Skeletal muscle satellite cell (primary cell): Measurements from ENCODE around the gene NYAP1.

Experiments
- H3K27me3 ChIP-seq: 2 replicates; pipeline ENCODE4 v1.7.0; 2013; ENCODE audit warnings: low read length; ENCODE audit not compliant: control insufficient read depth, insufficient read depth
- H3K36me3 ChIP-seq: 2 replicates; pipeline ENCODE4 v1.7.0; 2013; ENCODE audit warnings: mild to moderate bottlenecking, control low read depth, low read length; ENCODE audit not compliant: insufficient read depth
- H3K4me1 ChIP-seq: 2 replicates; pipeline ENCODE4 v1.7.0; 2013; ENCODE audit warnings: low read length; ENCODE audit not compliant: control insufficient read depth, insufficient read depth
- H3K4me2 ChIP-seq: 2 replicates; pipeline ENCODE4 v1.7.0; 2013; ENCODE audit warnings: mild to moderate bottlenecking, low read length
- H3K4me3 ChIP-seq: 2 replicates; pipeline ENCODE4 v1.7.0; 2013; ENCODE audit warnings: low read length
- H3K9ac ChIP-seq: 2 replicates; pipeline ENCODE4 v1.7.0; 2013; ENCODE audit warnings: mild to moderate bottlenecking, low read depth, low read length, moderate library complexity
- H3K9me3 ChIP-seq: replicated peaks from 2 replicates; pipeline ENCODE4 v1.7.0; 2013; ENCODE audit warnings: mild to moderate bottlenecking, control low read depth, low read length

NYAP1 gene

GRCh38 chr7:100465299-100465698 is 18.4 kb upstream of the NYAP1 start:
- Histone ChIP-seq H3K36me3 (peaks cover 17% of the 10 kb centered on the region), H3K9ac (no peak overlapping the region), H3K4me2 (peak overlapping the region; percentile 23), H3K9me3 (no peaks in the 10 kb centered on the region), H3K27me3 (no peaks in the 10 kb centered on the region), H3K4me3 (no peak overlapping the region), H3K4me1 (peaks cover 33% of the 10 kb centered on the region)

GRCh38 chr7:100465702-100466311 is 17.9 kb upstream of the NYAP1 start:
- Histone ChIP-seq H3K9me3 (no peaks in the 10 kb centered on the region), H3K36me3 (peaks cover 23% of the 10 kb centered on the region), H3K4me3 (no peak overlapping the region), H3K4me2 (peak overlapping the region; percentile 23), H3K9ac (no peak overlapping the region), H3K27me3 (no peaks in the 10 kb centered on the region), H3K4me1 (peaks cover 33% of the 10 kb centered on the region)

- H3K4me3 ChIP-seq: no peak overlapping the region
Measured at GRCh38 chr7:100466653-100467605, 16.8 kb upstream of the NYAP1 start.

GRCh38 chr7:100467638-100468373 is 15.9 kb upstream of the NYAP1 start:
- H3K36me3 ChIP-seq: peaks cover 32% of the 10 kb centered on the region
- no peak overlapping the region for H3K4me3 ChIP-seq
- H3K9ac ChIP-seq: no peak overlapping the region
- H3K27me3 ChIP-seq: no peaks in the 10 kb centered on the region
- H3K9me3 ChIP-seq: no peaks in the 10 kb centered on the region
- peaks cover 36% of the 10 kb centered on the region for H3K4me1 ChIP-seq
- no peak overlapping the region for H3K4me2 ChIP-seq

More at GRCh38 chr7:100466653-100467605, 16.8 kb upstream of the NYAP1 start:
- Histone ChIP-seq H3K9ac (no peak overlapping the region), H3K36me3 (peaks cover 27% of the 10 kb centered on the region), H3K4me1 (peaks cover 33% of the 10 kb centered on the region), H3K27me3 (no peaks in the 10 kb centered on the region), H3K4me2 (no peak overlapping the region), H3K9me3 (no peaks in the 10 kb centered on the region)

- H3K9me3 ChIP-seq: no peaks in the 10 kb centered on the region
- no peak overlapping the region for H3K9ac ChIP-seq
- no peak overlapping the region for H3K4me2 ChIP-seq
- H3K36me3 ChIP-seq: peaks cover 45% of the 10 kb centered on the region
- peaks cover 36% of the 10 kb centered on the region for H3K4me1 ChIP-seq
- no peak overlapping the region for H3K4me3 ChIP-seq
- no peaks in the 10 kb centered on the region for H3K27me3 ChIP-seq
Measured at GRCh38 chr7:100469227-100470044, 14.3 kb upstream of the NYAP1 start.

GRCh38 chr7:100471021-100471420 is 12.7 kb upstream of the NYAP1 start:
- Histone ChIP-seq H3K27me3 (no peaks in the 10 kb centered on the region), H3K4me1 (peaks cover 28% of the 10 kb centered on the region), H3K9ac (no peak overlapping the region), H3K9me3 (no peaks in the 10 kb centered on the region), H3K4me2 (no peak overlapping the region), H3K4me3 (no peak overlapping the region), H3K36me3 (peaks cover 49% of the 10 kb centered on the region)

GRCh38 chr7:100472121-100472851 is 11.4 kb upstream of the NYAP1 start:
- Histone ChIP-seq H3K4me1 (peaks cover 33% of the 10 kb centered on the region), H3K4me3 (no peak overlapping the region), H3K36me3 (peaks cover 50% of the 10 kb centered on the region)

GRCh38 chr7:100472854-100473499 is 10.8 kb upstream of the NYAP1 start:
- Histone ChIP-seq H3K36me3 (peaks cover 47% of the 10 kb centered on the region), H3K4me3 (peak overlapping the region; percentile 30), H3K27me3 (no peaks in the 10 kb centered on the region), H3K4me1 (peaks cover 33% of the 10 kb centered on the region), H3K4me2 (peak overlapping the region; percentile 52), H3K9ac (peak overlapping the region; percentile 21), H3K9me3 (no peaks in the 10 kb centered on the region)

More at GRCh38 chr7:100472121-100472851, 11.4 kb upstream of the NYAP1 start:
- Histone ChIP-seq H3K9me3 (no peaks in the 10 kb centered on the region), H3K9ac (peak overlapping the region; percentile 21), H3K4me2 (peak overlapping the region; percentile 52), H3K27me3 (no peaks in the 10 kb centered on the region)

GRCh38 chr7:100475549-100475948 is 8.2 kb upstream of the NYAP1 start:
- H3K4me3 ChIP-seq: peak overlapping the region; percentile 96
- no peaks in the 10 kb centered on the region for H3K27me3 ChIP-seq
- H3K4me1 ChIP-seq: peaks cover 36% of the 10 kb centered on the region
- H3K9ac ChIP-seq: peak overlapping the region; percentile 91
- peak overlapping the region; percentile 98 for H3K4me2 ChIP-seq
- peaks cover 37% of the 10 kb centered on the region for H3K36me3 ChIP-seq
- H3K9me3 ChIP-seq: no peaks in the 10 kb centered on the region
